ENCODE data around the gene HNRNPM.

The HNRNPM gene

GRCh38 chr19:8484331-8484894 is 39.6 kb downstream of the HNRNPM start:
- in situ Hi-C loops (cut with HindIII; ENCODE audit: low sequenced_read_pairs), result loop anchor here (5.0 kb wide), 1 partner anchor 108 kb away; no protein-coding TSS in a partner anchor

- in situ Hi-C loops (cut with HindIII; ENCODE audit: low sequenced_read_pairs), result no loop called here
These were observed 41.0 kb downstream of the HNRNPM start for GRCh38 chr19:8485561-8486371.

- in situ Hi-C loops (cut with HindIII; ENCODE audit: low sequenced_read_pairs), result no loop called here
These were observed 41.9 kb downstream of the HNRNPM start for GRCh38 chr19:8486661-8487136.

GRCh38 chr19:8487137-8487851 is 42.5 kb downstream of the HNRNPM start:
- in situ Hi-C loops (cut with HindIII; ENCODE audit: low sequenced_read_pairs), result no loop called here

GRCh38 chr19:8488365-8488764 is 43.6 kb downstream of the HNRNPM start:
- in situ Hi-C loops (cut with HindIII; ENCODE audit: low sequenced_read_pairs), result no loop called here

- in situ Hi-C loops (cut with HindIII; ENCODE audit: low sequenced_read_pairs), result no loop called here
These were observed 45.0 kb downstream of the HNRNPM start for GRCh38 chr19:8489561-8490394.

- in situ Hi-C loops (cut with HindIII; ENCODE audit: low sequenced_read_pairs), result no loop called here
These were observed 45.6 kb downstream of the HNRNPM start for GRCh38 chr19:8490395-8490760.

GRCh38 chr19:8490873-8491272 is 46.1 kb downstream of the HNRNPM start:
- in situ Hi-C loops (cut with HindIII; ENCODE audit: low sequenced_read_pairs), result no loop called here

GRCh38 chr19:8491574-8491973 is 46.8 kb downstream of the HNRNPM start:
- in situ Hi-C loops (cut with HindIII; ENCODE audit: low sequenced_read_pairs), result no loop called here

GRCh38 chr19:8494158-8494557 is 49.4 kb downstream of the HNRNPM start:
- in situ Hi-C loops (cut with HindIII; ENCODE audit: low sequenced_read_pairs), result no loop called here

- in situ Hi-C loops (cut with HindIII; ENCODE audit: low sequenced_read_pairs), result no loop called here
These were observed 53.5 kb downstream of the HNRNPM start for GRCh38 chr19:8498295-8498694.

- in situ Hi-C loops (cut with HindIII; ENCODE audit: low sequenced_read_pairs), result no loop called here
These were observed 54.5 kb downstream of the HNRNPM start for GRCh38 chr19:8499048-8499833.

GRCh38 chr19:8500158-8500557 is 55.4 kb downstream of the HNRNPM start:
- in situ Hi-C loops (cut with HindIII; ENCODE audit: low sequenced_read_pairs), result no loop called here

- in situ Hi-C loops (cut with HindIII; ENCODE audit: low sequenced_read_pairs), result no loop called here
These were observed 56.7 kb downstream of the HNRNPM start for GRCh38 chr19:8501516-8501915.

- in situ Hi-C loops (cut with HindIII; ENCODE audit: low sequenced_read_pairs), result no loop called here
These were observed 57.2 kb downstream of the HNRNPM start for GRCh38 chr19:8501981-8502380.

GRCh38 chr19:8503510-8503909 is 58.7 kb downstream of the HNRNPM start:
- in situ Hi-C loops (cut with HindIII; ENCODE audit: low sequenced_read_pairs), result no loop called here

- in situ Hi-C loops (cut with HindIII; ENCODE audit: low sequenced_read_pairs), result no loop called here
These were observed 59.4 kb downstream of the HNRNPM start for GRCh38 chr19:8504171-8504570.

- in situ Hi-C loops (cut with HindIII; ENCODE audit: low sequenced_read_pairs), result no loop called here
These were observed 60.1 kb downstream of the HNRNPM start for GRCh38 chr19:8504919-8505318.

GRCh38 chr19:8505680-8506401 is 61.1 kb downstream of the HNRNPM start:
- in situ Hi-C loops (cut with HindIII; ENCODE audit: low sequenced_read_pairs), result no loop called here

Data from endothelial cell of hepatic sinusoid (primary cell).